ENCODE data around the gene OR6B3.
A peak's percentile ranks its signal among the peaks of the same experiment; 100 is the strongest.

OR6B3 gene

DNA sequence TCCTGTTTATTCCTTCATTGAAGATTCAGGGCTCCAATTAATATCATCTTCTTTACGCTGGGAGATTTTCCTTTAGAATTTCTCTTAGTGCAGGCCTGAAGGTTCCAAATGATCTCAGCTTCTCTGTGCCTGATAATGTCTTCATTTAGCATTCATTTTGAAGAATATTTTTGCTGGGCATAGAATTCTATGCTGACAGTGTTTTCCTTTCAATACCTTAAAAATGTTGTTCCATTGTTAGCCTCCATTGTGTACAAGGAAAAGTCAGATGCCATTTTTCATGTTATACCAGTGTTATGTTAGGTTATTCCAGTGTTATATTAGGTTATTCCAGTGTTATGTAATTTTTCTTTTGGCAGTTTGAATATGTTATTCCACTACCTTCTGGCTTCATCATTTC lies 14.9 kb upstream of the OR6B3 start:
- Histone ChIP-seq H3K27ac (ENCODE audit: low read length) (no peak overlapping the region), H3K9me3 (ENCODE audit: control insufficient read depth, insufficient read depth, low read length) (no peaks in the 10 kb centered on the region), H3K4me1 (ENCODE audit: control insufficient read depth, insufficient read depth, low read length) (no peaks in the 10 kb centered on the region), H3K4me3 (ENCODE audit: low read length) (no peak overlapping the region), H3K36me3 (ENCODE audit: control insufficient read depth, insufficient read depth, low read length) (no peaks in the 10 kb centered on the region), H3K27me3 (ENCODE audit: control insufficient read depth, insufficient read depth, low read length) (no peaks in the 10 kb centered on the region)
- no peak for DNase-seq (ENCODE audit: low read depth, low spot score)
- WGBS (ENCODE audit: insufficient coverage, insufficient read length): no CpG with 5 or more reads among the region's 1 CpG

DNA sequence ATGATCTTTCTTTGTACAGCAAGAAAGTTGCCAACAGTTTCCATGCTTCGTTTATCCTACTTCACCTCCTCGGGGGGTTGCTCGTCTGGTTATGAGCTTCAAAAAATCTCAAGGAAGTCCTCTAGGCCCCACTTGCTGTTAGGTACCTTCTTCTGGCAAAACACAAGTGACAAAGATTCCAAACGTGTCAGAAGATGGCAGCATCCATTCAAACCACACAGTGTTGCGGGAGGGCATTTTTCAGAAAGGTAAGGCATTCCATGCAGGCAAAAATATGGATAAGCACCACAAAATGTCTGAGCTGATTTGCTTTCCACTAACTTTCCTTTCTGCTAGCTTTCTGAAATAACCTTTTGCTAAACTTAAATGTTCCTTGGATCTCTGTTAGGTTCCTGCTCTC lies 13.2 kb upstream of the OR6B3 start:
- no peaks in the 10 kb centered on the region for H3K36me3 ChIP-seq (ENCODE audit: control insufficient read depth, insufficient read depth, low read length)
- H3K9me3 ChIP-seq (ENCODE audit: control insufficient read depth, insufficient read depth, low read length): no peaks in the 10 kb centered on the region
- WGBS (ENCODE audit: insufficient coverage, insufficient read length): no CpG with 5 or more reads among the region's 5 CpGs
- no peaks in the 10 kb centered on the region for H3K4me1 ChIP-seq (ENCODE audit: control insufficient read depth, insufficient read depth, low read length)
- H3K27me3 ChIP-seq (ENCODE audit: control insufficient read depth, insufficient read depth, low read length): no peaks in the 10 kb centered on the region
- H3K4me3 ChIP-seq (ENCODE audit: low read length): no peak overlapping the region
- no peak for DNase-seq (ENCODE audit: low read depth, low spot score)
- no peak overlapping the region for H3K27ac ChIP-seq (ENCODE audit: low read length)

DNA sequence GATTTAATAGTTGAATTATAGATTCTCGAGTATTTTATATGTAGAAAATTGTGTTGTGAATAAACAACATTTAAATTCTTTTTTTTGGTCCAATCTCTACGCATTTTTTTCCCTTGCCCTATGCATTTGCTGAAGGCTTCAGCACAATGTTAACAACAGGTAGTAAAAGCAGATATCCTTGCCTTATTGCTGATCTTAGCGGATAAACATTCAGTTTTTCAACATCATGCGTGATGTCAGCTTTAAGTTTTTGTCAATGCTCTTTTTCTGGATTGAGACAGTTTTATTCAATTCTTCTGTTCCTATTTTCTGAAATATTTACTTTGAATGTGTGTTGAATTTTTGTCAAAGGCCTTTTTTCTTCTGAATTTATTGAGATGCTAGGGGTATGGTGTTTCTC lies 11.6 kb upstream of the OR6B3 start:
- no peaks in the 10 kb centered on the region; the same call in 1 of the 2 replicates for H3K4me1 ChIP-seq (ENCODE audit: control insufficient read depth, insufficient read depth, low read length)
- WGBS (ENCODE audit: insufficient coverage, insufficient read length): no CpG with 5 or more reads among the region's 4 CpGs
- H3K9me3 ChIP-seq (ENCODE audit: control insufficient read depth, insufficient read depth, low read length): no peaks in the 10 kb centered on the region
- no peaks in the 10 kb centered on the region for H3K36me3 ChIP-seq (ENCODE audit: control insufficient read depth, insufficient read depth, low read length)
- no peak overlapping the region for H3K4me3 ChIP-seq (ENCODE audit: low read length)
- no peak overlapping the region for H3K27ac ChIP-seq (ENCODE audit: low read length)
- DNase-seq (ENCODE audit: low read depth, low spot score): no peak
- H3K27me3 ChIP-seq (ENCODE audit: control insufficient read depth, insufficient read depth, low read length): no peaks in the 10 kb centered on the region

DNA sequence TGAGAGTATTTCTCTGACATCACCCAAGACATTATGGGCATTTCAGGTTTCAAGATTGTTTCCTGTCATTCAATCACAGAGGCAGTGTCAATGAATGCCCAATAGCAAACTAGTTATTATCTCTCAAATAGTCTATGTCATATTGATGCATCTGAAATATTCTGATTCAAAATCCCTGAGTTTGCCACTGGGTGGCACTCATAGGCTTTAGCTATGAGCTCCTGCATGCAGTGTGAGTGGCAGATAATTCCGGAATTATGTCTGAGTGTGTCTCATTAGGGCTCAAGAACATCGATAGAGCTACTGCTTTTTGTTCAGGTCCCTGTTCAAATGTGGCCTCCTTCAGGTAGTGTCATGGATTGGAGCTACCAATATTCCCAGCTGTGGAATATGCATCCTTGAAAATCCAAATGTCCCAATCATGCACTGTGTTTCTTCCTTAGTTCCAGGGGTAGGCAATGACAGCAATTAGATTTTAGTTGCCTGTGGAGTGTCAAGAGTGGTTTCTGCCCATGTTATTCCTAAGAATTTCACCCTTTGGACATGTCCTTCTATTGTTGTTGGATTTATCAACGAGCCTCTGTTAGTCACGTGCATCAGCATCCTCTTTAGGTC lies 7.8 kb upstream of the OR6B3 start:
- Histone ChIP-seq H3K36me3 (ENCODE audit: control insufficient read depth, insufficient read depth, low read length) (no peaks in the 10 kb centered on the region), H3K4me3 (ENCODE audit: low read length) (no peak overlapping the region), H3K4me1 (ENCODE audit: control insufficient read depth, insufficient read depth, low read length) (no peaks in the 10 kb centered on the region; the same call in 1 of the 2 replicates), H3K27me3 (ENCODE audit: control insufficient read depth, insufficient read depth, low read length) (no peaks in the 10 kb centered on the region), H3K9me3 (ENCODE audit: control insufficient read depth, insufficient read depth, low read length) (no peaks in the 10 kb centered on the region), H3K27ac (ENCODE audit: low read length) (no peak overlapping the region)
- peak; percentile 1 for DNase-seq (ENCODE audit: low read depth, low spot score)
- no CpG with 5 or more reads among the region's 4 CpGs for WGBS (ENCODE audit: insufficient coverage, insufficient read length)

DNA sequence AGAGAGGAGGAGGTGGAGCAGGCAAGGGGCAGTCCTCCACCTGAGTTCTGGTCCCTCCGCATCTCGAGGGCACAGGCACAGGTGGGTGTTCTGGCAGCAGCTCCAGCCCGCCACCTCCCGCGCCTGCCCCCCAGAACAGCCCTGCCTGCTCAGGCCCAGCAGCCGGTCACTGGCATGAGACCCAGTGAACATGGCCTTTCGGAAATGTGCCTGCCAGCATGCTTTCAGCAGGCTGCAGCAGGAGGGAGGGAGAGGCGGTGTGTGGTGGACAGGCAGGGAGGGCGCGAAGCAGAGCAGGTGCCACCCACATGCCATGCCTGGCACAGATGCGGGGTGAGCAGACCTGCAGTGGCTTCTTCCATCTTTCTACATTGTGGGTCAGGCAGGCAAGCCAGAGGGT lies 3.4 kb upstream of the OR6B3 start:
- no CpG with 5 or more reads among the region's 11 CpGs for whole genome bisulfite sequencing (ENCODE audit: insufficient coverage, insufficient read length)
- Histone ChIP-seq H3K9me3 (ENCODE audit: control insufficient read depth, insufficient read depth, low read length) (no peaks in the 10 kb centered on the region), H3K4me1 (ENCODE audit: control insufficient read depth, insufficient read depth, low read length) (no peaks in the 10 kb centered on the region; the same call in 1 of the 2 replicates), H3K27me3 (ENCODE audit: control insufficient read depth, insufficient read depth, low read length) (no peaks in the 10 kb centered on the region), H3K36me3 (ENCODE audit: control insufficient read depth, insufficient read depth, low read length) (no peaks in the 10 kb centered on the region), H3K27ac (ENCODE audit: low read length) (no peak overlapping the region), H3K4me3 (ENCODE audit: low read length) (no peak overlapping the region)
- DNase-seq (ENCODE audit: low read depth, low spot score): no peak

DNA sequence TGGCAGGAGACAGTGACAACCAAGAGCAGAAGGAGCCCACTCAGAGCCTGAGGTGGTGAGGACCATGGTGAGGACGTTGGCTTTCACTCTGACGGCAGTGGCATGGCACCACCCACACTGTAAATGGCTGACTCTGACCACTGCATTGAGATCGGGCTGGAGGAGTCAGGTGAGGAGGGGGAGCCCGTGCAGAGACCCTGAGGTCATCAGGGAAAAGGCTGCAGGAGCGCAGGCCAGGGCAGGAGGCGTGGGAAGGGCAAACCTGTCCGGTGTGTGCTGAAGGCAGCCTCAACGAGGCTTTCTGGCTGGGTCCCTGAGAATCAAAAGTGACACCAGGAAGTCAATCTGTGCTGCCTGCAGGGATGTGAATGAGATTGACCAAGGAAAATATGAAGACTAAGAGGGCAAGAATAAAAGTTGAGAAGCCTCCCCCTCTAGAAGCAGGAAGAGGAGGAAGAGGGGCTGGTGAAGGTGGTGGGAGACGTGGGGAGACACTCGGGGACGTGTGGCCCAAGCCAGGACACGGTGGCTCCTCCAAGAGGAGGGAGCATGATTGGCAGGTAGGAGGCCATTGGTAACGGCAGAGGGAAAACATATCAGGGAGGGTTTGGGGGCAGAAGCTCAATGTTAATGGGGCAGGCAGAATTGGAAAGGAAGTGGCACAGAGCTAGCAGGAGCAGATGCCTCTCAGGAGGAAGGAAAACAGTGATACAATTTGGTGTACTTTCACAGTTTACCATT lies 2.0 kb upstream of the OR6B3 start:
- no peaks in the 10 kb centered on the region for H3K4me1 ChIP-seq (ENCODE audit: control insufficient read depth, insufficient read depth, low read length)

DNA sequence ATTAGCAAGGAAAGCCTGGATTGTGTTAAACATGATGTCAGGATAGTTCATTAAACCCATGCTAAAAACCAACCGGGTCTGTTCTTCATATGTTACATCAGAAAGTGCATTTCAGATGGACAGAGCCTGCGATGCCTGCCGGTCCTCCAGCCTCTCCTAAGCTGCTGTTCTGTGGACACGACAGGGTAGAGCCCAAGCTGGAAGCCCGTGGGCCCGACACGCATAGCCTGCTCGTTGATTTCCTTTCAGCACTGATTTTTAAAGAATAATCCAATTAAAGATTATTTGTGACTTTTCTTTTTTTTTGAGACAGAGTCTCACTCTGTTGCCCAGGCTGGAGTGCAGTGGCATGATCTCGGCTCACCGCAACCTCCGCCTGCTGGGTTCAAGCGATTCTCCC lies 797 bp downstream of the OR6B3 start:
- DNase-seq (ENCODE audit: low read depth, low spot score): no peak
- no CpG with 5 or more reads among the region's 12 CpGs for WGBS (ENCODE audit: insufficient coverage, insufficient read length)
- Histone ChIP-seq H3K27me3 (ENCODE audit: control insufficient read depth, insufficient read depth, low read length) (no peaks in the 10 kb centered on the region), H3K4me1 (ENCODE audit: control insufficient read depth, insufficient read depth, low read length) (no peaks in the 10 kb centered on the region), H3K36me3 (ENCODE audit: control insufficient read depth, insufficient read depth, low read length) (no peaks in the 10 kb centered on the region), H3K9me3 (ENCODE audit: control insufficient read depth, insufficient read depth, low read length) (no peaks in the 10 kb centered on the region), H3K27ac (ENCODE audit: low read length) (no peak overlapping the region), H3K4me3 (ENCODE audit: low read length) (no peak overlapping the region)

More for the DNA sequence above, 2.0 kb upstream of the OR6B3 start:
- no peak overlapping the region for H3K27ac ChIP-seq (ENCODE audit: low read length)
- no peaks in the 10 kb centered on the region for H3K36me3 ChIP-seq (ENCODE audit: control insufficient read depth, insufficient read depth, low read length)
- WGBS (ENCODE audit: insufficient coverage, insufficient read length): no CpG with 5 or more reads among the region's 13 CpGs
- no peaks in the 10 kb centered on the region for H3K9me3 ChIP-seq (ENCODE audit: control insufficient read depth, insufficient read depth, low read length)
- no peak overlapping the region for H3K4me3 ChIP-seq (ENCODE audit: low read length)
- no peaks in the 10 kb centered on the region for H3K27me3 ChIP-seq (ENCODE audit: control insufficient read depth, insufficient read depth, low read length)
- DNase-seq (ENCODE audit: low read depth, low spot score): no peak

DNA sequence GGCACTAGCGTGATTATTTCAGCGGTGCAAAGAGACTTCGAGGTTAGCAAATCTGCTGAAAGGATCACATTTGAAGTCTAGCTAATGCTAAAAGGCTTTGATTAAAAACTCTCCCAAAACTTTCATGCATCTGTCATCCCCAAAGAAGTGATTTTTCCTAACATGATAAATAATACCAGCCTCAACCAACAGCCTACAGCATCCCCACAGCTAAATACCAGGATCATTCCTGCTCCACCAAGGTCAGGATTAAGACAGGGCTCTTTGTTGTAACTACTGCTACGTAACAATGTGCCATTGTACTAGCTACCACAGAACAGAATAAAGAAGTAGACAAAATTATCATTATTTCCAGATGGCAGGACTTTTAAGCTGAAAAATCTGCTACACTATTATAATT lies 1.6 kb downstream of the OR6B3 start:
- H3K9me3 ChIP-seq (ENCODE audit: control insufficient read depth, insufficient read depth, low read length): no peaks in the 10 kb centered on the region
- no peak for DNase-seq (ENCODE audit: low read depth, low spot score)
- H3K27ac ChIP-seq (ENCODE audit: low read length): no peak overlapping the region
- H3K36me3 ChIP-seq (ENCODE audit: control insufficient read depth, insufficient read depth, low read length): no peaks in the 10 kb centered on the region
- H3K4me3 ChIP-seq (ENCODE audit: low read length): no peak overlapping the region
- no peaks in the 10 kb centered on the region for H3K4me1 ChIP-seq (ENCODE audit: control insufficient read depth, insufficient read depth, low read length)
- no peaks in the 10 kb centered on the region for H3K27me3 ChIP-seq (ENCODE audit: control insufficient read depth, insufficient read depth, low read length)
- no CpG with 5 or more reads among the region's 4 CpGs for WGBS (ENCODE audit: insufficient coverage, insufficient read length)

DNA sequence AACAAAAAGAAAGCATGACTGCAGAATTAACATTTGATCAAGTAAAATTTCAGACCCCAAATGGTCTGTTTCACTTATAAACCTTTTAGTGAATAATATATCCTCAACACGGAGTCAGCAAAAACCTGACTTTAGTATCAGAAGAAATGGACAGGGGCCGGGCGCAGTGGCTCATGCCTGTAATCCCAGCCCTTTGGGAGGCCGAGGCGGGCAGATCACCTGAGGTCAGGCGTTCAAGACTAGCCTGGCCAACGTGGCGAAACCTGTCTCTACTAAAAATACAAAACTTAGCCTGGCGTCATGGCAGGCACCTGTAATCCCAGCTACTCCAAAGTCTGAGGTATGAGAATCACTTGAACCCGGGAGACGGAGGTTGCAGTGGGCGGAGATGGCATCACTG lies 3.0 kb downstream of the OR6B3 start:
- Histone ChIP-seq H3K27me3 (ENCODE audit: control insufficient read depth, insufficient read depth, low read length) (no peaks in the 10 kb centered on the region), H3K36me3 (ENCODE audit: control insufficient read depth, insufficient read depth, low read length) (no peaks in the 10 kb centered on the region), H3K4me3 (ENCODE audit: low read length) (no peak overlapping the region), H3K27ac (ENCODE audit: low read length) (no peak overlapping the region), H3K4me1 (ENCODE audit: control insufficient read depth, insufficient read depth, low read length) (no peaks in the 10 kb centered on the region), H3K9me3 (ENCODE audit: control insufficient read depth, insufficient read depth, low read length) (no peaks in the 10 kb centered on the region)
- DNase-seq (ENCODE audit: low read depth, low spot score): no peak
- no CpG with 5 or more reads among the region's 12 CpGs for WGBS (ENCODE audit: insufficient coverage, insufficient read length)

DNA sequence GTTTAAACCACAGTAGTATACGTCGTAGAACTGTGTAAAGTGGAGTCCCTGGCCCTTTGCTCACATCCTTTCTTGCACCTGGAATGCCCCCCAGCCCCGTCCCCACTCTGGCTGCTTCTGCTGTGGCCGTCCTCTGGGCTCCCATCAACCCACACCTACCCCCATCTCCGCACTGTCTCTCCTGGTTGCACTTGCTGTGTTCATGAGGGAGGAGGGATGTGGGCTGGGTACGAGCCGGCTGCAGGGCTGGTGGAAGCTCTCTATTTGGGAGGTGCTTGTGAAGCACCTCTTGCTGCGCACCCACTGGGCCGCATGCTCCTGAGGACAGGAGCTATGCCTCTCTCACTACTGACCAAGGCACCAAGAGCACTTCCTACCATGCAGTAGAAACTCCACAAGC lies 5.1 kb downstream of the OR6B3 start:
- H3K4me3 ChIP-seq (ENCODE audit: low read length): no peak overlapping the region
- no peaks in the 10 kb centered on the region for H3K4me1 ChIP-seq (ENCODE audit: control insufficient read depth, insufficient read depth, low read length)
- no peaks in the 10 kb centered on the region for H3K9me3 ChIP-seq (ENCODE audit: control insufficient read depth, insufficient read depth, low read length)
- no peaks in the 10 kb centered on the region for H3K36me3 ChIP-seq (ENCODE audit: control insufficient read depth, insufficient read depth, low read length)
- H3K27me3 ChIP-seq (ENCODE audit: control insufficient read depth, insufficient read depth, low read length): no peaks in the 10 kb centered on the region
- no CpG with 5 or more reads among the region's 9 CpGs for WGBS (ENCODE audit: insufficient coverage, insufficient read length)
- H3K27ac ChIP-seq (ENCODE audit: low read length): no peak overlapping the region
- no peak for DNase-seq (ENCODE audit: low read depth, low spot score)

DNA sequence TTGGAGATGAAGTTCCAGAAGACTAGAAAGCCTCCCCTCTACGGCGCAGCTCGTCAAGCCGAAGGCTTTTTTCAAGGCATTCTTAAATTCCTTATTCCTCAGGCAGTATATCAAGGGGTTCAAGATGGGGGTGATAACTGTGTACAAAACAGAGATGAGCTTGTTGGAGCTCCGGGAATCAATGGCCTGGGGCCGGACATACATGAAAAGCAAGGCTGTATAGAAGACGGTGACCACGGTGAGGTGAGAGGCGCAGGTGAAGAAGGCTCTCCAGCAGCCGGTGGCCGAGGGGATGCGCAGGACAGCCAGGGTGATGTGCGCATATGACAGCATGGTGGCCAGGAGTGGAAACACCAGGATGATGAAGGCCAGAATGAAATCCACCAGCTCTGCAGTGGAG lies 8.2 kb downstream of the OR6B3 start:
- no peaks in the 10 kb centered on the region for H3K4me1 ChIP-seq (ENCODE audit: control insufficient read depth, insufficient read depth, low read length)
- H3K36me3 ChIP-seq (ENCODE audit: control insufficient read depth, insufficient read depth, low read length): no peaks in the 10 kb centered on the region
- no peak overlapping the region for H3K27ac ChIP-seq (ENCODE audit: low read length)
- no peak for DNase-seq (ENCODE audit: low read depth, low spot score)
- H3K27me3 ChIP-seq (ENCODE audit: control insufficient read depth, insufficient read depth, low read length): no peaks in the 10 kb centered on the region
- no peak overlapping the region for H3K4me3 ChIP-seq (ENCODE audit: low read length)
- WGBS (ENCODE audit: insufficient coverage, insufficient read length): no CpG with 5 or more reads among the region's 13 CpGs
- H3K9me3 ChIP-seq (ENCODE audit: control insufficient read depth, insufficient read depth, low read length): no peaks in the 10 kb centered on the region

Data from iPS DF 6.9 (cell line).